Adrenal gland (tissue), 5 donors: ENCODE measurements around the gene CYB5R3.

Source experiments
- POLR2A ChIP-seq, 2 donors: fragments of 450-650 bp; IDR thresholded peaks; one replicate each; pipeline ENCODE4 v1.6.1; 2017; ENCODE audit warnings: antibody characterized with exemption in 2 of 2, mild to moderate bottlenecking in 2 of 2, moderate library complexity in 1 of 2
- TF ChIP-seq, protein P1 (sequence below), 6 experiments: fragments of 450-650 bp in 4 of 6; fragments of 200-600 bp in 2 of 6; sonication (generic) in 1 of 6; IDR thresholded peaks; 1 replicate in 5 of 6; 2 replicates in 1 of 6; pipeline versions ENCODE4 v1.5.1 to v1.8.0; 2016 to 2021; ENCODE audit warnings: antibody characterized with exemption in 6 of 6, mild to moderate bottlenecking in 2 of 6, moderate library complexity in 1 of 6
- donor health status: DM: no; HTN: no; CAD: no.

GRCh38 chr22:42621505-42622002 is 27.6 kb downstream of the CYB5R3 start:
- TF ChIP-seq, protein P1, sequence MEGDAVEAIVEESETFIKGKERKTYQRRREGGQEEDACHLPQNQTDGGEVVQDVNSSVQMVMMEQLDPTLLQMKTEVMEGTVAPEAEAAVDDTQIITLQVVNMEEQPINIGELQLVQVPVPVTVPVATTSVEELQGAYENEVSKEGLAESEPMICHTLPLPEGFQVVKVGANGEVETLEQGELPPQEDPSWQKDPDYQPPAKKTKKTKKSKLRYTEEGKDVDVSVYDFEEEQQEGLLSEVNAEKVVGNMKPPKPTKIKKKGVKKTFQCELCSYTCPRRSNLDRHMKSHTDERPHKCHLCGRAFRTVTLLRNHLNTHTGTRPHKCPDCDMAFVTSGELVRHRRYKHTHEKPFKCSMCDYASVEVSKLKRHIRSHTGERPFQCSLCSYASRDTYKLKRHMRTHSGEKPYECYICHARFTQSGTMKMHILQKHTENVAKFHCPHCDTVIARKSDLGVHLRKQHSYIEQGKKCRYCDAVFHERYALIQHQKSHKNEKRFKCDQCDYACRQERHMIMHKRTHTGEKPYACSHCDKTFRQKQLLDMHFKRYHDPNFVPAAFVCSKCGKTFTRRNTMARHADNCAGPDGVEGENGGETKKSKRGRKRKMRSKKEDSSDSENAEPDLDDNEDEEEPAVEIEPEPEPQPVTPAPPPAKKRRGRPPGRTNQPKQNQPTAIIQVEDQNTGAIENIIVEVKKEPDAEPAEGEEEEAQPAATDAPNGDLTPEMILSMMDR (IDR thresholded peaks at IDR 0.05): peak; percentile 69 to 90 (median 86)
- no peak for TF ChIP-seq POLR2A (IDR thresholded peaks at IDR 0.05)
